Vagina (tissue), 2 donors: Measurements from ENCODE around the gene SPTBN1. TPM values are rescaled to one million over a fixed set of nuclear protein-coding genes. Genes with fewer than 3 reads are reported as not detected.

Source experiments
- DNase-seq, 2 donors: peaks; one replicate each; pipeline ENCODE4 v3.0.0-alpha.2; 2017; ENCODE audit errors: extremely low spot score in 2 of 2
- H3K27ac ChIP-seq: fragments of 200-600 bp; sonication (generic); one replicate; pipeline ENCODE4 v1.5.1; 2019
- H3K27me3 ChIP-seq: fragments of 200-600 bp; sonication (generic); one replicate; pipeline ENCODE4 v1.5.1; 2019
- H3K36me3 ChIP-seq, 2 donors: fragments of 200-600 bp; sonication (generic); one replicate each; pipeline ENCODE4 v1.5.1; 2017 to 2019
- H3K4me1 ChIP-seq: fragments of 200-600 bp; sonication (generic); one replicate; pipeline ENCODE4 v1.5.1; 2019
- H3K4me3 ChIP-seq, 2 donors: fragments of 200-600 bp; sonication (generic); 1 replicate in 1 of 2; 2 replicates in 1 of 2; pipeline ENCODE4 v1.5.1; 2016 to 2019
- H3K9me3 ChIP-seq: fragments of 200-600 bp; sonication (generic); one replicate; pipeline ENCODE4 v1.5.1; 2019
- POLR2A ChIP-seq, 2 donors: fragments of 450-650 bp; IDR thresholded peaks; one replicate each; pipeline ENCODE4 v1.6.1; 2017; ENCODE audit warnings: antibody characterized with exemption in 2 of 2, mild to moderate bottlenecking in 2 of 2, moderate library complexity in 2 of 2
- POLR2AphosphoS5 ChIP-seq, 2 donors: sonication (generic); formaldehyde crosslinking; IDR thresholded peaks; one replicate each; pipeline ENCODE4 v1.9.0; 2017; ENCODE audit warnings: antibody characterized with exemption in 2 of 2, mild to moderate bottlenecking in 2 of 2, low read depth in 1 of 2; ENCODE audit not compliant: insufficient read depth in 1 of 2
- intact Hi-C: fragments of 100-400 bp; cut with DNase I; formaldehyde crosslinking; loops from one replicate; pipeline ENCODE4 v1.15.1; 2023
- total RNA-seq: library from RNA; depleted of rRNA; stranded (reverse); fragments of >200 nt; gene quantifications from one replicate; pipeline ENCODE4 v1.2.3, GENCODE V29; 2016
- TF ChIP-seq, protein P1 (sequence below), 3 experiments: fragments of 450-650 bp in 2 of 3; fragments of 200-600 bp in 1 of 3; sonication (generic) in 1 of 3; IDR thresholded peaks; one replicate each; pipeline ENCODE4 v1.5.1; 2017 to 2019; ENCODE audit warnings: antibody characterized with exemption in 3 of 3, mild to moderate bottlenecking in 2 of 3, moderate library complexity in 2 of 3

Gene SPTBN1
- total RNA-seq, 1 donor from 2014 or later = 278 TPM

DNA sequence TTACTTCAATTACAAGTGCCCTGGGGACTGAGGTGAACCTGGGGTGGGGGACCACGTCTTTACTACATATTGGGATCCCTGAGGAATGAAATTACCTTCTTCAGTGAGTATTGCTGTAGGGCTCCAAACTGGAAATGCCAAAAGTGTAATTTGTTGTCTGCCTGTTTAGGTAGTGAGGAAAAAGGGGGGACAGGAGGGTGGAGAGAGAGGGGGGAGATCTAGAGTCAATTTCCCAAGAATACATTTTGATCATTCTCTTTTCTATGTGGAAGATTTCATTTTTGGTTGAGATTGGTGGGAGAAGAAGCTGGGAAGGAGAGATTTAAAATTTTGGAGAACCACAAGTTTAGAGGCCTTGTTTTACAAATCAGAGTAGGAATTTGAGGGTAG, 101.1 kb downstream of the SPTBN1 start:
- no peaks in the 10 kb centered on the region for H3K27me3 ChIP-seq
- no peak for DNase-seq
- no peaks in the 10 kb centered on the region for H3K9me3 ChIP-seq
- peak overlapping the region; percentile 92 for H3K27ac ChIP-seq
- no peaks in the 10 kb centered on the region for H3K36me3 ChIP-seq
- TF ChIP-seq, protein P1, sequence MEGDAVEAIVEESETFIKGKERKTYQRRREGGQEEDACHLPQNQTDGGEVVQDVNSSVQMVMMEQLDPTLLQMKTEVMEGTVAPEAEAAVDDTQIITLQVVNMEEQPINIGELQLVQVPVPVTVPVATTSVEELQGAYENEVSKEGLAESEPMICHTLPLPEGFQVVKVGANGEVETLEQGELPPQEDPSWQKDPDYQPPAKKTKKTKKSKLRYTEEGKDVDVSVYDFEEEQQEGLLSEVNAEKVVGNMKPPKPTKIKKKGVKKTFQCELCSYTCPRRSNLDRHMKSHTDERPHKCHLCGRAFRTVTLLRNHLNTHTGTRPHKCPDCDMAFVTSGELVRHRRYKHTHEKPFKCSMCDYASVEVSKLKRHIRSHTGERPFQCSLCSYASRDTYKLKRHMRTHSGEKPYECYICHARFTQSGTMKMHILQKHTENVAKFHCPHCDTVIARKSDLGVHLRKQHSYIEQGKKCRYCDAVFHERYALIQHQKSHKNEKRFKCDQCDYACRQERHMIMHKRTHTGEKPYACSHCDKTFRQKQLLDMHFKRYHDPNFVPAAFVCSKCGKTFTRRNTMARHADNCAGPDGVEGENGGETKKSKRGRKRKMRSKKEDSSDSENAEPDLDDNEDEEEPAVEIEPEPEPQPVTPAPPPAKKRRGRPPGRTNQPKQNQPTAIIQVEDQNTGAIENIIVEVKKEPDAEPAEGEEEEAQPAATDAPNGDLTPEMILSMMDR (IDR thresholded peaks at IDR 0.05) = no peak
- TF ChIP-seq POLR2A (IDR thresholded peaks at IDR 0.05) (no peak), POLR2AphosphoS5 (IDR thresholded peaks at IDR 0.05; ENCODE audit: insufficient read depth in 1 of 2, low read depth in 1 of 2) (no peak)
- intact Hi-C loops = no loop called here
- H3K4me1 ChIP-seq = peaks cover 58% of the 10 kb centered on the region
- H3K4me3 ChIP-seq = peak overlapping the region; percentile 52 to 68

DNA sequence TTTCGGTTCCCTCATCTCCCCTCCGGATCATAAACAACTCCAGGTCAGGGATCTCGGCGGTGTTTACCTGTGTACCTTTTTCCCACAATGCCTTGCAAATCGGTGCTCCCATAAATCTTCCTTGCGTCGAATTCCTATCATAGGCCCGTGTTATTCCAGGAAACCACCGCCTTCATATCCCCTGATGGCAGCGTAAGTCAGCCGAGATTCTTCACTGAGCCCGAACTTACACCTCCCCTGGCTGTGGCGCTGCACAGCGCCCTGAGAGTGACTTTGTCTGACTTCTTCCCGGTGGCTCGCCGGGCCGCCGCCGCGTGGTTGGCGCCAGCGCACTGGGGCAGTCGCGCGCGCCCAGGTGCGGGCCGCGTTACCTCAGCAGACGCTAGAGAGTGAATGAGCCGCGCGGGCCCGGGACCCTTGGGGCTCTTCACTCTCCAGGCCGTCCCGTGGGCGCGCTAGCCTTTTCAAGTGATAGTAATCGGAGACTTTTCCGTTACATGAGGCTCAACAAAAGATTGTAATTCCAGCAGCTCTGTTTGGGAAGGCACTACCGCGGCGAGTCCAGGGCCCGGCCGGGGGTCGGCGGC, 101.6 kb downstream of the SPTBN1 start:
- TF ChIP-seq, protein P1 (IDR thresholded peaks at IDR 0.05) = no peak
- no peak for TF ChIP-seq POLR2AphosphoS5 (IDR thresholded peaks at IDR 0.05; ENCODE audit: insufficient read depth in 1 of 2, low read depth in 1 of 2)
- TF ChIP-seq POLR2A (IDR thresholded peaks at IDR 0.05) = no peak
- Histone ChIP-seq H3K9me3 (no peaks in the 10 kb centered on the region), H3K27ac (peak overlapping the region; percentile 92), H3K4me1 (peaks cover 63% of the 10 kb centered on the region), H3K4me3 (peak overlapping the region; percentile 52 to 68), H3K36me3 (no peaks in the 10 kb centered on the region), H3K27me3 (no peaks in the 10 kb centered on the region)
- intact Hi-C loops = no loop called here
- no peak for DNase-seq

DNA sequence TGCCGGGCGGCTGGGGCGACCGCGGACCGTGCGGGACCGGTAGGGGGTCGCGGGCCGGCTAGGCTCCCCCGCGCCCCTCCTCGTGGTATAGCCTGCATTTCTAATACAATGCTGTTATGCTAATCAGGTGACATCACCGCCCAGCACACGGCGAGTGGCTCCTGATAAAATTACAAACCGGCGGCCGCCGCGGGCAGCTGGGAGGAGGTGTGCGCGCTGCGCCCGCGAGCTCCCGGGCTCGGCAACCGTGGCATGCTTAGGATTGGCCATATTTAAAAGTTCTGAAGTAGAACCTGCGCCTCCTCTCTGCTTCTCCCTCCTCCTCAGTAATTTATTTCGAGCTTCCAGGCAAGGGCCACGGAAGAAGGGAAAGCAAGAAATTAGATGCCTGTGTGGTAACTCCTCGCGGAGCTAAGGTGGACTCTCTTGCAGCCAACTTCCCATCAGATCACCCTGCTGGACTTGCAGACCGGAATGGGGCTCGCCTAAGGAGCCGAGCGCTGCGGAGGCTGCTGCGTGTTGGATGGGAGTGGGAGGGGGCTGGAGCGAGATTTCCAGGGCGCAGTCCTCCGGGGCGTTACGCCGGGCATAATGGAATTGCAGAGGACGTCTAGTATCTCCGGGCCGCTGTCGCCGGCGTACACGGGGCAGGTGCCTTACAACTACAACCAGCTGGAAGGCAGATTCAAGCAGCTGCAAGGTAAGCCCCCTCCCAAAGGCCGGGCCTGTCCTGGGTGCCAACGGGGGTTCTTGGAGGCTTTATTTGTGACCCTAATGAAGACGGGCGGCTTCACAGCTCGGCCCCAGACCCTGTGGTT, 102.3 kb downstream of the SPTBN1 start:
- Histone ChIP-seq H3K27ac (peak overlapping the region; percentile 92), H3K9me3 (no peaks in the 10 kb centered on the region), H3K4me1 (peaks cover 68% of the 10 kb centered on the region), H3K27me3 (no peaks in the 10 kb centered on the region), H3K36me3 (no peaks in the 10 kb centered on the region), H3K4me3 (peak overlapping the region; percentile 52 to 68)
- TF ChIP-seq POLR2A (IDR thresholded peaks at IDR 0.05) = peak in 1 of 2 donors; percentile 11
- TF ChIP-seq, protein P1 (IDR thresholded peaks at IDR 0.05) = no peak
- TF ChIP-seq POLR2AphosphoS5 (IDR thresholded peaks at IDR 0.05; ENCODE audit: insufficient read depth in 1 of 2, low read depth in 1 of 2) = peak in 1 of 2 donors; percentile 73
- no peak for DNase-seq
- intact Hi-C loops = no loop called here

DNA sequence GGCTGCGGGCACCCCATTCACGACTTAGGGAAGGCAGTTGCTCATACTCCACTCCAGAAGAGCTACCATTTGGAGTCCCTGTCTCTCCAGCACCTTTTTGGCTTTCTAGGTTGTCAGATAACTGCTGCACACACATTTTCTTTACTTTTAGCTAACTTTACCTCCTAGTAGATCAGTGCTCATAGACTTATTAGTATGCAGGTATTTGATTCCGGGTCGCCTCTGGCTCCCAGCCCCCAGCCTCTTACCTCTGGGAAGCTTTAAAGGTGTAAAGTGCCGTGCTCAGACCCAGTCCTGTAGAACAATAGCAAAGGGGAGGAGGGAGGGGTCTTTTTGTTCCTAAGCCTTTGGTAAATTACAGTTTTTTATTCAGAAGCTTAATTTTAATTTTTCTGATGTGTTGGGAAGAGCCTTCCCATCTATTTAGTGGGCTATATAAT, 102.9 kb downstream of the SPTBN1 start:
- Histone ChIP-seq H3K4me1 (peaks cover 68% of the 10 kb centered on the region), H3K36me3 (no peaks in the 10 kb centered on the region)
- intact Hi-C loops = no loop called here

More for the DNA sequence above, 102.9 kb downstream of the SPTBN1 start:
- no peak for DNase-seq
- H3K27me3 ChIP-seq = no peaks in the 10 kb centered on the region
- no peak for TF ChIP-seq POLR2AphosphoS5 (IDR thresholded peaks at IDR 0.05; ENCODE audit: insufficient read depth in 1 of 2, low read depth in 1 of 2)
- no peak for TF ChIP-seq POLR2A (IDR thresholded peaks at IDR 0.05)
- TF ChIP-seq, protein P1 (IDR thresholded peaks at IDR 0.05) = no peak
- peak overlapping the region; percentile 92 for H3K27ac ChIP-seq
- no peaks in the 10 kb centered on the region for H3K9me3 ChIP-seq
- H3K4me3 ChIP-seq = peak overlapping the region; percentile 52 to 68
